ENCODE data around the gene ARHGAP26.

ARHGAP26 gene

DNA sequence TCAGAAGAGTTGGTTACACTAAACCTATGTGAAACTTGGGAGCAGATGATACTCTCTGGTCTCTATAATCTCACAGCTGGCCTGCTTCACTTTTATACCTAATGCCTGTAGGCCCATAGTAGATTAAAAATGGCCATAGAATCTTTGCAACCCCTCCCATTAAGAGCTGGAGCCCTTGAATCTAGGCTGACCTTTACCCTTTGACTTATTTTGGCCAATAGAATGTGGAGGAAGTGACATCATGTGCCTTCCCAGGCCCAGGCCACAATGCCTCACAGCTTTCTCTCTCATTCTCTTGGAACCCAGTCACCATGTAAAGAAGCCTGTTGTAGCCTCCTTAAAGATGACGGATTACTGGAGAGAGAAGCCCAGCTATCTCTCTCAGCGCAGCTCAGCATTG lies 382.3 kb downstream of the ARHGAP26 start:
- DNase-seq (ENCODE audit: low read depth in 2 of 3, low spot score in 2 of 3), result no peak

DNA sequence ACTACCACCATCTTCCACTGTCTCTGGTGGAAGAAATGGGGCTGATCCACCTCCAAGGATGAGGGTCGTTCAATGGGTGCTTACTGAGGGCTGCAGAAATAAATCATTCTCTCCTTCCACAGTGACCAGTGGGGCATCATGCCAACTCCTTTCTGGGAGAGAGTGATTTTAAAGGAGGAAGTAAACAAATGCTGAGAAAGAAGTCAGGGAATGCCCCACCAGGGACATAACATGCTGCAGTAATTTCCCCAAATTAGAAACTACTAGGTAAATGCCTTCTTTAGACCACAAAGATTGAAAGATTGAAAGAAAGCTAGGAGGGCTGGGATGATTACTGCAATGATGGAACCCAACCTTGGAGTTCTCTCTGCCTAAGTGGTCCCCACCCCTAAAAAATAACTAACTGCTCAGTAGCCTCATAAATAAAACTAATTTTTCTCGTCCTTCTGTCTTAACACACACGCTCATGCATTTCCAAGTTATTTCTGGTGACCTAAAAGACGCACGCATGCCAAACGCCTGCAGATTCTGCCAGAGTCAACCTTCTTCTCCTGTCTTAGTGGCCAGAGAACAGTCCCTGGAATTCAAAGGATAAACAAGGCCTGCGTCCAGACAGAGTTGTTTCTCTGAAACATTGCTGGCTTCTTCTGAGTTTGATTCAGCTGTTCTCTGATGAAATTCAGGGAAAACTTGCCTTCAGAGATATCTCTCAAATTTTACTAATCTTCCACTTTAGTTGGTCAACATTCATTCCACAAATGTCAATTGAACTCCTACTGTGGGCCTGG lies 383.3 kb downstream of the ARHGAP26 start:
- DNase-seq (ENCODE audit: low read depth in 2 of 3, low spot score in 2 of 3), result no peak

- DNase-seq (ENCODE audit: low read depth in 2 of 3, low spot score in 2 of 3), result no peak
Observed at GRCh38 chr5:143154510-143155370, 384.6 kb downstream of the ARHGAP26 start.

GRCh38 chr5:143155455-143155854 lies 385.3 kb downstream of the ARHGAP26 start:
- DNase-seq (ENCODE audit: low read depth in 2 of 3, low spot score in 2 of 3), result no peak

- no peak for DNase-seq (ENCODE audit: low read depth in 2 of 3, low spot score in 2 of 3)
Observed at GRCh38 chr5:143156086-143156485, 385.9 kb downstream of the ARHGAP26 start.

DNA sequence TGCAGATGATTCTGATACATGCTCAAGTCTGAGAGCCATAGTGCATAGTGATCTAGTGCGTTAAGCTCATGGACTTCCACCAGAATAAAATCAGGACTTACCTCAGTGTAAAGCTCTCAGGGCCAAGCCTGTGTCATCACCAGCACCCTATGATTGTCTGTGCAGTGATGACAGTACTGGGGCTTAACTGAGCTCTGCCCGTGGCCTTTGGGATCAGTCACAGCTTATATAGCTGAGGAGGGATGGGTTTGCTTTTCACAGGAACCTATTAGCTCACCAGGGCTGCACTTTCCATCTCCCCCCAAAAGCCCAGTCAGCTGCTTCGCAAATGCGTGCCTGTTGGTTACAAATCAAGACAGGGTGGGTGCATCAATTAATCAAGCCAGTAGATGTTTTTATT lies 386.4 kb downstream of the ARHGAP26 start:
- no peak for DNase-seq (ENCODE audit: low read depth in 2 of 3, low spot score in 2 of 3)

DNA sequence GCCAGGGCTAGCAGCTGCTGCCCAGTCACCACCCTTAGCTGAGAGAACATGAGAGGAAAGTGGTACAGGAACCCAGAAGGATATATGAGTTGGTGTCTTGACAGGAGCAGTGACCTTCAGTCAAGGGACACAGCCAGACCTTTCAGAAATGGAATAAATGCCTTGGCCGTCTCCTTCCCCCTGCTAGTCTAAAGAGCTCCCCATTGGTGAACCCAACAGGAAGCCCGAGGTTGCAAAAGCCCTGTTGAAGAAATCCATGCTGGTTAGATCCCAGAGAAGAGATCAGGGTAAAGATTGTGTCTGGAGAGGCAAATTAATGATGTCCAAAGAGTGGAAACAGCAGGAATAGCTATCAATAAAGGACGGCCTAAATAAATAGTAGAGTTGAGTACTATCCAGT lies 388.9 kb downstream of the ARHGAP26 start:
- DNase-seq (ENCODE audit: low read depth in 2 of 3, low spot score in 2 of 3), result no peak

- no peak for DNase-seq (ENCODE audit: low read depth in 2 of 3, low spot score in 2 of 3)
Observed at GRCh38 chr5:143161885-143162540, 391.8 kb downstream of the ARHGAP26 start.

GRCh38 chr5:143162810-143163209 lies 392.6 kb downstream of the ARHGAP26 start:
- DNase-seq (ENCODE audit: low read depth in 2 of 3, low spot score in 2 of 3), result no peak

- DNase-seq (ENCODE audit: low read depth in 2 of 3, low spot score in 2 of 3), result no peak
Observed at GRCh38 chr5:143164557-143164956, 394.4 kb downstream of the ARHGAP26 start.

GRCh38 chr5:143165049-143165880 lies 395.1 kb downstream of the ARHGAP26 start:
- DNase-seq (ENCODE audit: low read depth in 2 of 3, low spot score in 2 of 3), result no peak

- no peak for DNase-seq (ENCODE audit: low read depth in 2 of 3, low spot score in 2 of 3)
Observed at GRCh38 chr5:143166090-143166489, 395.9 kb downstream of the ARHGAP26 start.

DNA sequence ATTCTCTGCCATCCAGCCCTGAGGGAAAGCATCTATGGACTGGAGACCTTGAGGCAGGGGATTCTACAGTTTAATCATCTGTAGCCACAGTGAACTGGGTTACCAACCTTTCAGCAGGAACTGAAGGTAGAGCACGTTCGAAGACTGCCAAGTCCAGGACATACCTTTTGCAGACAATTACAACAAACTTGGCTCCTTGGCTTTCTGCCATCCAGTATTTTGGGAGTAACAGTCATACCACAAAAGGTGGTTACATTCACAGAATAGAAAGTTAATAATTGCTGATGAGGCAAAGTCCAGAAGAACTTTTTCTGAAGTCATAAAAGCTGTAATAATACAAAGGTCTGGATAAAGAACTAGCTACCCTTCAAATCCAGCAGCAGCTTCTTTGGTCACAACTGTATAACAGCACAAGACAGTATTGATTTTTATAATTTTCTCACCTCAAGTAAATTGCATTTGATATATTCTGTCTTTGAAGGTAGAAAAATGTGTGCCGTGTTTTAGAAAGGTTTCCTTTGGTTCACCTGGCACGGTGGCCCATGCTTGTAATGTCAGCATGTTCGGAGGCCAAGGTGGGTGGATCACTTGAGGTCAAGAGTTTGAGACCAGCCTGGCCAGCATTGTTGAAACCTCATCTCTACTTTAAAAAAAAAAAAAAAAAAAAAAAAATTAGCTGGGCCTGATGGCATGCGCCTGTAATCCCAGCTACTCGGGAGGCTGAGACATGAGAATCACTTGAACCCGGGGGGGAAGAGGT lies 396.7 kb downstream of the ARHGAP26 start:
- no peak for DNase-seq (ENCODE audit: low read depth in 2 of 3, low spot score in 2 of 3)

DNA sequence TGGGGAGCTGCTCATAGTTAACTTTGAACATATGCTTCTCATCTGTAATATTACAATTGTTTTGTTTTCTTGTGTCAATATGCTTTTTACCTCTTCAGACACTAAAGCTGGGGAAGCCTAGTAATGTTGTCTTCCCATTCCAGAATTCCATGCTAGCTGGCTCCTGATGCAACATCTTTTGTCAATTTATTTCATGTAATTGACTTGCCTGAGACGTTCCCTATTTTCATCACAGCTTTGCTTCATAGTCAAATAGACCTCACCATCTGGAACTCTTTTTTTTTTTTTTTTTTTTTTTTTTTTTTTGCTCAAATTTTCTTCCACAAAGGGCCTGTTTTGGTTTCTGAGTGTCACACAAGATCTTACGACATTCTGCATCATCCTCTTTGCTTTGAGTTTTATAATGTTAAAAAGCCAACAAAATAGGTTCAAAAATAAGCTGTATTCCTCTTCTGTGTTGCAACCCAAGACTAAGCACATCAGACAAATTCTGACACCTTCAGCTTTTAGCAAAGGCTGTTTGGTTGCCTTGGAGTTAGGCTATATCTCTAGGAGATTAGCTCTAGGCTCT lies 398.1 kb downstream of the ARHGAP26 start:
- no peak for DNase-seq (ENCODE audit: low read depth in 2 of 3, low spot score in 2 of 3)

DNA sequence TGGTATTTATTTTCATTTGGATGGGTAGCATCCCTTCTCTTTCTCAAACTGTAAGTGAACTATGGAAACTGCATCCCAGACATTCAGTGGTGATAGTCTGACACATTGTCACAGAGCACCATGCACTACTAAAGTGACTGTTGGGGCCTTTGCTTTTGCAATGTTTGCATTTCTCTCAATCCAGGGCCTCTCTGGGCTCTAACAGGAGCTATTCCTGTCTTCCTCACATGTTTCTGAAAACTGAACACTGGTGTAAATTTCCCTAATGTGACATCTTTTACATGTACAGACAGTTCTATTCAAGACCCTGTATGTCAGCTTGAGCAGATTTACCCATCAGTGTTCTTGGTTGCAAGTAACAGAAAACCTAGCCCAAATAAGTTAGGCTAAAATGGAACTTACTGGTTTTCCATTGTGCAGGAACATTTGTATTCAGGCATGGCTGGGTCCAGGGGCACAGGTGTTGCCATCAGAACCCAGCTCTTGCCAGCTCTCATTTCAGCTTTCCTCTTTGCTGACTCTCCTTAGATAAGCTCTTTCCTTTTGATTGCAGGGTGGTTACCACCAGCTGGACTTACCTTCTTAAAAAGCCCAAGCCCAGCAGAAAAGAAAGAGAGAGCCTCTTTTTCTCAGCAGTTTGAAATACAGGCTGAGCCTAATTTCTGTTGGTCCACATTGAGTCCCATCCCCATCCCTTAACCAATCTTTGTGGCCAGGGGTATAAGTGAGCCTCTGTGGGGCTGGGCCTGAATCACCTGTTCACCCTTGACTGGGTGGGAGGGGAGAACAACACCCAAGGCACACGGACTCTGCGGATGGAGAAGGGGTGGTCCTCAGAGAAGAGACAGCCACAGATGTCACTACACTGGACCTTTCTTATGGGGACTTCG lies 399.0 kb downstream of the ARHGAP26 start:
- no peak for DNase-seq (ENCODE audit: low read depth in 2 of 3, low spot score in 2 of 3)

- no peak for DNase-seq (ENCODE audit: low read depth in 2 of 3, low spot score in 2 of 3)
Observed at GRCh38 chr5:143170104-143170503, 399.9 kb downstream of the ARHGAP26 start.

- DNase-seq (ENCODE audit: low read depth in 2 of 3, low spot score in 2 of 3), result no peak
Observed at GRCh38 chr5:143170977-143171376, 400.8 kb downstream of the ARHGAP26 start.

DNA sequence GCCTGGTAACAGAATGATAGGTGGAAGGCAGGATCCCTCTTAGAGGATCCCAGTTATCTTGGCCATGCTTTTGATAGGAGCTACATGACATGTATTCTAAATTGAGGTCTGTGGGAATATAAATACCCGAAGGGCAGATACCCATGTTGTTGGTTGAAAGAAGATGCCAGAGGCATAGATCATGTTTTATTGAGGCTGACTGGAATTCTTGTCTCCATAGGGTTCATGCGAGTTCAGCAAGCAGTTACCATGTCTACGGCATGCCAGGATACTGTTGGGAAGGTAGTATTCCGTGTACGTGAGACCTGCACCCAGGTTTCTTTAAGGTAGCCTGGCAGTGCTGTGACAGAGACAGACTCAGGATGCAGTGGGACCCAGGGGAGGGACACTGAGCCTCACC lies 402.6 kb downstream of the ARHGAP26 start:
- no peak for DNase-seq (ENCODE audit: low read depth in 2 of 3, low spot score in 2 of 3)

All from activated CD8-positive, alpha-beta memory T cell treated with anti-CD3 and anti-CD28 coated beads for 48 hours (primary cell).